IMR-90 (cell line): ENCODE measurements around the gene MEGF11. TPM values are rescaled to one million over a fixed set of nuclear protein-coding genes. Genes with fewer than 3 reads are reported as not detected.

Source experiments
- ATAC-seq: fragments of 200-7000 bp; cut with Tn5 transposase; 2 replicates; pipeline ENCODE4 v1.9.1; 2020; ENCODE audit warnings: low read depth, mild to moderate bottlenecking, moderate library complexity
- BruUV-seq: library from RNA; stranded (reverse); fragments of 400-500 nt; replicated peaks from 2 replicates; lab custom pipeline; 2021; lab: Mats Ljungman, UMichigan
- CTCF ChIA-PET: fragments of 300-600 bp; formaldehyde crosslinking; extraction: SDS; loops from one replicate; lab custom pipeline; 2021; ENCODE audit warnings: antibody characterized with exemption; lab: Yijun Ruan, JAX
- POLR2A ChIA-PET: fragments of 300-600 bp; sonication (Branson Sonifier 250); formaldehyde crosslinking; loops from one replicate; lab custom pipeline; 2022; ENCODE audit warnings: antibody characterized with exemption; ENCODE audit not compliant: unreplicated experiment; lab: Charles Lee
- DNase-seq: peaks from one replicate; pipeline ENCODE4 v3.0.0; 2013
- H2AFZ ChIP-seq: replicated peaks from 2 replicates; pipeline ENCODE3; 2013; ENCODE audit warnings: low read length, mild to moderate bottlenecking; ENCODE audit not compliant: poor library complexity
- H2AK5ac ChIP-seq: 2 replicates; pipeline ENCODE4 v1.6.1; 2013; ENCODE audit warnings: low read depth, low read length, inconsistent platforms
- H2AK9ac ChIP-seq: replicated peaks from 2 replicates; pipeline ENCODE3; 2013; ENCODE audit warnings: mild to moderate bottlenecking, low read depth, low read length, moderate library complexity; ENCODE audit not compliant: poor library complexity
- H2BK120ac ChIP-seq: 2 replicates; pipeline ENCODE4 v1.6.1; 2013; ENCODE audit warnings: low read depth, low read length, inconsistent platforms
- H2BK15ac ChIP-seq: 3 replicates; pipeline ENCODE4 v1.6.1; 2013; ENCODE audit warnings: low read depth, low read length, inconsistent platforms
- H2BK20ac ChIP-seq: 2 replicates; pipeline ENCODE4 v1.6.1; 2013; ENCODE audit warnings: low read depth, mild to moderate bottlenecking, inconsistent platforms, low read length, moderate library complexity
- H2BK5ac ChIP-seq: 2 replicates; pipeline ENCODE4 v1.6.1; 2013; ENCODE audit warnings: mild to moderate bottlenecking, low read depth, low read length, inconsistent platforms; ENCODE audit not compliant: poor library complexity, severe bottlenecking
- H3K14ac ChIP-seq: replicated peaks from 2 replicates; pipeline ENCODE4 v1.6.1; 2013; ENCODE audit warnings: low read depth, low read length, inconsistent platforms
- H3K18ac ChIP-seq: 2 replicates; pipeline ENCODE4 v1.6.1; 2013; ENCODE audit warnings: low read depth, low read length, control low read depth
- H3K23ac ChIP-seq: 2 replicates; pipeline ENCODE4 v1.6.1; 2013; ENCODE audit warnings: low read depth, low read length, inconsistent platforms
- H3K27ac ChIP-seq: 2 replicates; pipeline ENCODE4 v1.5.1; 2013; ENCODE audit warnings: mild to moderate bottlenecking, control low read depth, low read length; ENCODE audit not compliant: insufficient read depth
- H3K27me3 ChIP-seq: 2 replicates; pipeline ENCODE4 v1.6.1; 2013; ENCODE audit warnings: low read length; ENCODE audit not compliant: control insufficient read depth, insufficient read depth
- H3K36me3 ChIP-seq: 2 replicates; pipeline ENCODE4 v1.6.1; 2013; ENCODE audit warnings: low read length, mixed read lengths; ENCODE audit not compliant: control insufficient read depth, insufficient read depth
- H3K4ac ChIP-seq: 2 replicates; pipeline ENCODE4 v1.6.1; 2013; ENCODE audit warnings: low read depth, low read length, inconsistent platforms
- H3K4me1 ChIP-seq: 2 replicates; pipeline ENCODE4 v1.6.1; 2013; ENCODE audit warnings: low read length, mixed read lengths; ENCODE audit not compliant: control insufficient read depth, insufficient read depth
- H3K4me2 ChIP-seq: 2 replicates; pipeline ENCODE4 v1.6.1; 2013; ENCODE audit warnings: low read depth, mild to moderate bottlenecking, control low read depth, low read length, moderate library complexity
- H3K4me3 ChIP-seq: 2 replicates; pipeline ENCODE4 v1.5.1; 2013; ENCODE audit warnings: low read depth, mild to moderate bottlenecking, control low read depth, low read length, moderate library complexity; ENCODE audit not compliant: insufficient read depth
- H3K56ac ChIP-seq: 2 replicates; pipeline ENCODE4 v1.6.1; 2013; ENCODE audit warnings: low read length, inconsistent platforms; ENCODE audit not compliant: insufficient read depth; ENCODE audit errors: extremely low read depth
- H3K79me1 ChIP-seq, 2 experiments: 2 replicates each; pipeline ENCODE4 v1.6.1; 2013; ENCODE audit warnings: low read length in 2 of 2, inconsistent platforms in 1 of 2, low read depth in 1 of 2
- H3K9ac ChIP-seq: 2 replicates; pipeline ENCODE4 v1.6.1; 2013; ENCODE audit warnings: low read depth, low read length, control low read depth
- H3K9me1 ChIP-seq: 2 replicates; pipeline ENCODE4 v1.6.1; 2013; ENCODE audit warnings: low read length, inconsistent platforms; ENCODE audit not compliant: insufficient read depth
- H3K9me3 ChIP-seq: 2 replicates; pipeline ENCODE4 v1.6.1; 2013; ENCODE audit warnings: low read length; ENCODE audit not compliant: control insufficient read depth, insufficient read depth
- H4K20me1 ChIP-seq: 2 replicates; pipeline ENCODE4 v1.6.1; 2013; ENCODE audit warnings: low read length, inconsistent platforms; ENCODE audit not compliant: insufficient read depth
- H4K5ac ChIP-seq: 2 replicates; pipeline ENCODE4 v1.6.1; 2013; ENCODE audit warnings: mild to moderate bottlenecking, low read depth, low read length, control low read depth
- H4K8ac ChIP-seq, 2 experiments: 2 replicates each; pipeline ENCODE4 v1.6.1; 2013; ENCODE audit warnings: low read depth in 2 of 2, low read length in 2 of 2, control low read depth in 1 of 2, inconsistent platforms in 1 of 2
- H4K91ac ChIP-seq: 2 replicates; pipeline ENCODE4 v1.6.1; 2013; ENCODE audit warnings: low read depth, low read length, inconsistent platforms; ENCODE audit not compliant: insufficient read depth
- BHLHE40 ChIP-seq: fragments of 150-350 bp; IDR thresholded peaks from 2 replicates; pipeline ENCODE4 v1.6.1; 2016; ENCODE audit warnings: mild to moderate bottlenecking, low read depth, low read length
- MAFK ChIP-seq: IDR thresholded peaks from 2 replicates; pipeline ENCODE4 v1.6.1; 2012; ENCODE audit warnings: low read depth, low read length, improper control_type of control experiment
- MXI1 ChIP-seq: IDR thresholded peaks from 2 replicates; pipeline ENCODE4 v1.6.1; 2012; ENCODE audit warnings: low read depth, mild to moderate bottlenecking, low read length, moderate library complexity, borderline replicate concordance
- NFE2L2 ChIP-seq: fragments of 150-350 bp; IDR thresholded peaks from 2 replicates; pipeline ENCODE4 v1.6.1; 2016; ENCODE audit warnings: low read depth, mild to moderate bottlenecking, low read length
- RCOR1 ChIP-seq: IDR thresholded peaks from 2 replicates; pipeline ENCODE4 v1.6.1; 2012; ENCODE audit warnings: mild to moderate bottlenecking, low read length, improper control_type of control experiment; ENCODE audit not compliant: insufficient replicate concordance
- WGBS, 2 experiments: methylation state at CpG; one replicate each; pipeline versions ENCODE4 v1.1.5 to v1.1.7; 2013; ENCODE audit warnings: missing lambda C conversion rate in 2 of 2; ENCODE audit not compliant: insufficient read length in 1 of 2; ENCODE audit errors: extremely low coverage in 2 of 2; 5-methylcytosine and 5-hydroxymethylcytosine counted together
- dilution Hi-C: fragments of 300-500 bp; cut with HindIII; formaldehyde crosslinking; loops from one replicate; pipeline ENCODE4 v1.14.3; 2018; ENCODE audit warnings: low sequenced_read_pairs; ENCODE audit not compliant: unreplicated experiment
- in situ Hi-C: fragments of 300-500 bp; cut with MboI; formaldehyde crosslinking; loops from 3 replicates; pipeline ENCODE4 v1.14.3; 2019; ENCODE audit warnings: low sequenced_read_pairs, inconsistent platforms, mixed read lengths
- intact Hi-C: fragments of 100-400 bp; cut with micrococcal nuclease; formaldehyde crosslinking; loops from 2 replicates; pipeline ENCODE4 v1.10.0; 2022
- polyA plus RNA-seq, 3 experiments: library from polyadenylated mRNA; depleted of rRNA; stranded (reverse); fragments of >200 nt; gene quantifications; 2 replicates each; pipeline ENCODE4 v1.2.3, GENCODE V29; 2012; ENCODE audit warnings: low replicate concordance in 1 of 3
- total RNA-seq: library from RNA; depleted of rRNA; stranded (reverse); fragments of >200 nt; gene quantifications from 2 replicates; pipeline ENCODE4 v1.2.3, GENCODE V29; 2012
- TF ChIP-seq, protein P1 (sequence below): conservative IDR thresholded peaks from 2 replicates; pipeline ENCODE4 v1.5.1; 2012; ENCODE audit warnings: mild to moderate bottlenecking, low read depth, low read length, improper control_type of control experiment
- TF ChIP-seq, protein P2 (sequence below): fragments of 150-350 bp; IDR thresholded peaks from 2 replicates; pipeline ENCODE4 v1.6.1; 2017; ENCODE audit warnings: mild to moderate bottlenecking, antibody characterized with exemption, low read length, low read depth

Gene MEGF11
- total and polyA plus RNA-seq, 2 of the 4 experiments (the other 2 are of a cell fraction) = not detected

DNA sequence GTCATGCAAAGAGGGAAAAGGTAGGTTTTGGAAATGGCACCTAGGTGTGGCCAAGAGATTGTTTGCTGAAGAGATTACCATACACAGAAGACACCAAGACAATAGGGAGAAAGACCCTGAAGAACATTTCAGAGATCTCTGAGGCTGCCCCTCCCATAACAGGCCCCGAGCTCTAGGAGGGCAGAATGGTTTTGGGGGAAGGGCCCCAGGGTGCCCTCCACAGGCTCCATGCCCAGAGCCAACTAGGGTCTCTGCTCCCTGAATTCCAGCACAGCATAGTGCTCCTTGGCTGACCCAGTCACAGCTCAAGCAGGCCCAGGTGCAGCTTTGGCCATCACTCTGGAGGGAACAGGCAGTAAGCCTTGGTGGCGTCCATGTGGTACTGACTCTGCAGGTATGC, 220.4 kb downstream of the MEGF11 start:
- POLR2A ChIA-PET = no interaction called here
- CTCF ChIA-PET = no interaction called here
- ATAC-seq = no peak

More for the DNA sequence above, 220.4 kb downstream of the MEGF11 start:
- Histone ChIP-seq H4K91ac (no peak overlapping the region), H3K4me2 (no peak overlapping the region), H3K23ac (no peak overlapping the region), H2BK15ac (no peak overlapping the region), H2AK5ac (no peak overlapping the region), H3K4me1 (no peaks in the 10 kb centered on the region), H3K9me1 (no peaks in the 10 kb centered on the region), H4K5ac (no peak overlapping the region), H2BK5ac (no peak overlapping the region), H3K79me1 (no peaks in the 10 kb centered on the region), H3K14ac (no peak overlapping the region), H2AK9ac (no peak overlapping the region), H3K18ac (no peak overlapping the region), H2BK120ac (no peak overlapping the region), H3K56ac (no peak overlapping the region), H3K9ac (no peak overlapping the region), H3K4ac (no peak overlapping the region), H3K27me3 (peaks cover 19% of the 10 kb centered on the region), H2AFZ (no peak overlapping the region), H3K27ac (no peak overlapping the region), H2BK20ac (no peak overlapping the region), H4K20me1 (no peaks in the 10 kb centered on the region), H4K8ac (no peak overlapping the region), H3K9me3 (no peaks in the 10 kb centered on the region), H3K36me3 (no peaks in the 10 kb centered on the region), H3K4me3 (no peak overlapping the region)
- in situ Hi-C loops = no loop called here
- TF ChIP-seq MAFK = no peak
- no peak for TF ChIP-seq RCOR1
- TF ChIP-seq MXI1 = no peak
- TF ChIP-seq, protein P1, sequence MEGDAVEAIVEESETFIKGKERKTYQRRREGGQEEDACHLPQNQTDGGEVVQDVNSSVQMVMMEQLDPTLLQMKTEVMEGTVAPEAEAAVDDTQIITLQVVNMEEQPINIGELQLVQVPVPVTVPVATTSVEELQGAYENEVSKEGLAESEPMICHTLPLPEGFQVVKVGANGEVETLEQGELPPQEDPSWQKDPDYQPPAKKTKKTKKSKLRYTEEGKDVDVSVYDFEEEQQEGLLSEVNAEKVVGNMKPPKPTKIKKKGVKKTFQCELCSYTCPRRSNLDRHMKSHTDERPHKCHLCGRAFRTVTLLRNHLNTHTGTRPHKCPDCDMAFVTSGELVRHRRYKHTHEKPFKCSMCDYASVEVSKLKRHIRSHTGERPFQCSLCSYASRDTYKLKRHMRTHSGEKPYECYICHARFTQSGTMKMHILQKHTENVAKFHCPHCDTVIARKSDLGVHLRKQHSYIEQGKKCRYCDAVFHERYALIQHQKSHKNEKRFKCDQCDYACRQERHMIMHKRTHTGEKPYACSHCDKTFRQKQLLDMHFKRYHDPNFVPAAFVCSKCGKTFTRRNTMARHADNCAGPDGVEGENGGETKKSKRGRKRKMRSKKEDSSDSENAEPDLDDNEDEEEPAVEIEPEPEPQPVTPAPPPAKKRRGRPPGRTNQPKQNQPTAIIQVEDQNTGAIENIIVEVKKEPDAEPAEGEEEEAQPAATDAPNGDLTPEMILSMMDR = no peak
- no peak for TF ChIP-seq BHLHE40
- no peak for TF ChIP-seq NFE2L2
- TF ChIP-seq, protein P2, sequence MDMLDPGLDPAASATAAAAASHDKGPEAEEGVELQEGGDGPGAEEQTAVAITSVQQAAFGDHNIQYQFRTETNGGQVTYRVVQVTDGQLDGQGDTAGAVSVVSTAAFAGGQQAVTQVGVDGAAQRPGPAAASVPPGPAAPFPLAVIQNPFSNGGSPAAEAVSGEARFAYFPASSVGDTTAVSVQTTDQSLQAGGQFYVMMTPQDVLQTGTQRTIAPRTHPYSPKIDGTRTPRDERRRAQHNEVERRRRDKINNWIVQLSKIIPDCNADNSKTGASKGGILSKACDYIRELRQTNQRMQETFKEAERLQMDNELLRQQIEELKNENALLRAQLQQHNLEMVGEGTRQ = no peak
- intact Hi-C loops = no loop called here
- no TSS peak for BruUV-seq
- dilution Hi-C loops = no loop called here
- WGBS, 2 experiments = no CpG with 5 or more reads among the region's 2 CpGs
- no peak for DNase-seq
